DND-41 (cell line): ENCODE results near the gene LHCGR.

Experiments
- ATAC-seq: fragments of 200-7000 bp; cut with Tn5 transposase; 3 replicates; pipeline ENCODE4 v1.9.1; 2021; ENCODE audit warnings: low read depth; ENCODE audit not compliant: insufficient read depth
- DNase-seq: peaks from one replicate; pipeline ENCODE4 v3.0.0-alpha.2; 2020
- H2AFZ ChIP-seq: 2 replicates; pipeline ENCODE4 v1.6.0; 2012; ENCODE audit warnings: low read depth, low read length
- H3K27ac ChIP-seq: 2 replicates; pipeline ENCODE4 v1.5.1; 2012; ENCODE audit warnings: low read length, inconsistent platforms
- H3K27me3 ChIP-seq: fragments of 200-600 bp; sonication (generic); 2 replicates; pipeline ENCODE4 v1.6.0; 2012; ENCODE audit warnings: low read length, mild to moderate bottlenecking, inconsistent platforms; ENCODE audit not compliant: insufficient read depth, poor library complexity
- H3K36me3 ChIP-seq: 2 replicates; pipeline ENCODE4 v1.5.1; 2012; ENCODE audit warnings: low read length, inconsistent platforms; ENCODE audit not compliant: insufficient read depth
- H3K4me1 ChIP-seq: 2 replicates; pipeline ENCODE4 v1.5.1; 2012; ENCODE audit warnings: mild to moderate bottlenecking, low read length; ENCODE audit not compliant: insufficient read depth
- H3K4me2 ChIP-seq: 2 replicates; pipeline ENCODE4 v1.6.0; 2012; ENCODE audit warnings: mild to moderate bottlenecking, moderate library complexity, low read length, inconsistent platforms; ENCODE audit not compliant: insufficient read depth
- H3K4me3 ChIP-seq, 2 experiments: fragments of 200-600 bp in 1 of 2; shearing (Covaris generic) in 1 of 2; 2 replicates each; pipeline ENCODE4 v1.5.1; 2012 to 2016; ENCODE audit warnings: inconsistent platforms in 2 of 2, low read length in 2 of 2, mild to moderate bottlenecking in 2 of 2, low read depth in 1 of 2, moderate library complexity in 1 of 2
- H3K79me2 ChIP-seq: 2 replicates; pipeline ENCODE4 v1.6.0; 2012; ENCODE audit warnings: low read length, inconsistent platforms; ENCODE audit not compliant: insufficient read depth
- H3K9ac ChIP-seq: 2 replicates; pipeline ENCODE4 v1.6.0; 2012; ENCODE audit warnings: low read depth, mild to moderate bottlenecking, inconsistent platforms, low read length, moderate library complexity
- H3K9me3 ChIP-seq: 2 replicates; pipeline ENCODE4 v1.5.1; 2012; ENCODE audit warnings: low read length, moderate library complexity, mild to moderate bottlenecking, inconsistent platforms; ENCODE audit not compliant: insufficient read depth, severe bottlenecking
- H4K20me1 ChIP-seq: 2 replicates; pipeline ENCODE4 v1.6.0; 2012; ENCODE audit warnings: low read length; ENCODE audit not compliant: insufficient read depth
- CTCF ChIP-seq: IDR thresholded peaks from 2 replicates; pipeline ENCODE4 v1.5.1; 2012; ENCODE audit warnings: borderline replicate concordance, low read length, moderate library complexity, mild to moderate bottlenecking; ENCODE audit not compliant: poor library complexity, severe bottlenecking; ENCODE audit errors: extremely low read depth
- EZH2 ChIP-seq: IDR thresholded peaks from 3 replicates; pipeline ENCODE4 v1.6.1; 2012; ENCODE audit warnings: borderline replicate concordance, low read depth, mild to moderate bottlenecking, moderate library complexity, low read length, inconsistent platforms; ENCODE audit not compliant: severe bottlenecking

LHCGR gene

GRCh38 chr2:48715042-48715899 lies 40.3 kb downstream of the LHCGR start:
- TF ChIP-seq CTCF, result no peak
- TF ChIP-seq EZH2, result no peak
- no peak overlapping the region for H2AFZ ChIP-seq
- H3K79me2 ChIP-seq, result no peaks in the 10 kb centered on the region
- H3K4me1 ChIP-seq, result no peaks in the 10 kb centered on the region
- H3K27ac ChIP-seq, result no peak overlapping the region
- ATAC-seq (no peak), DNase-seq (no peak)
- no peak overlapping the region for H3K4me3 ChIP-seq
- H3K9ac ChIP-seq, result no peak overlapping the region
- H3K4me2 ChIP-seq, result no peak overlapping the region
- no peaks in the 10 kb centered on the region for H3K9me3 ChIP-seq
- H3K27me3 ChIP-seq, result peaks cover 15% of the 10 kb centered on the region
- H4K20me1 ChIP-seq, result no peaks in the 10 kb centered on the region
- no peaks in the 10 kb centered on the region for H3K36me3 ChIP-seq

GRCh38 chr2:48714245-48714644 lies 41.3 kb downstream of the LHCGR start:
- no peak overlapping the region for H3K27ac ChIP-seq
- H3K9ac ChIP-seq, result no peak overlapping the region
- no peak for DNase-seq

DNA sequence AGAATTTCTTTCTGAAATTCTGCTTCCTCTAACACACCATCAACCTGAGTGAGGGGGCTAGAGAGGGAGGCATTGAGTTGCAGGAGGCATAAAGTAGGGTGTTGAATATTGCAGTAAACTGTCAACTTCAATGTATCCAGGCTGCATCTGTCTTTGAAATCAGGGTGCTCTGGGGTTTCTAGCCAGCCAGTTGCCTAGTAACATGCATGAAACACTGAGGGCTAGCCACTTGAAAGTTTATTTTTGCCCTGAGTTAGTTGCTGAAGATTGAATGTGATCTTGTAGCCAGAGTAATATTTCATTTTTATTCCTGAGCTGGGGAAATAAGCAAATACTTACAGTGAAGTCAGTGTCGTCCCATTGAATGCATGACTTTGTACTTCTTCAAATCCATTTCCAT lies 41.9 kb downstream of the LHCGR start:
- TF ChIP-seq EZH2 (no peak), CTCF (no peak)
- no peaks in the 10 kb centered on the region for H3K36me3 ChIP-seq
- ATAC-seq, result no peak
- H3K4me1 ChIP-seq, result no peaks in the 10 kb centered on the region
- H3K4me3 ChIP-seq, result no peak overlapping the region
- DNase-seq, result no peak
- no peak overlapping the region for H3K27ac ChIP-seq
- no peak overlapping the region for H3K4me2 ChIP-seq
- no peaks in the 10 kb centered on the region for H3K79me2 ChIP-seq
- no peaks in the 10 kb centered on the region for H3K9me3 ChIP-seq
- H3K9ac ChIP-seq, result no peak overlapping the region
- H2AFZ ChIP-seq, result no peak overlapping the region
- no peaks in the 10 kb centered on the region for H4K20me1 ChIP-seq
- peaks cover 16% of the 10 kb centered on the region for H3K27me3 ChIP-seq

More at GRCh38 chr2:48714245-48714644, 41.3 kb downstream of the LHCGR start:
- no peak for ATAC-seq
- Histone ChIP-seq H3K79me2 (no peaks in the 10 kb centered on the region), H4K20me1 (no peaks in the 10 kb centered on the region), H3K9me3 (no peaks in the 10 kb centered on the region), H3K4me2 (no peak overlapping the region), H2AFZ (no peak overlapping the region), H3K27me3 (peaks cover 16% of the 10 kb centered on the region), H3K36me3 (no peaks in the 10 kb centered on the region), H3K4me1 (no peaks in the 10 kb centered on the region), H3K4me3 (no peak overlapping the region)
- no peak for TF ChIP-seq CTCF
- no peak for TF ChIP-seq EZH2
